HT-29 (cell line): Measurements from ENCODE around the gene METTL21A. TPM values are rescaled to one million over a fixed set of nuclear protein-coding genes. Genes with fewer than 3 reads are reported as not detected.

ENCODE experiments used
- small RNA-seq: library from RNA; depleted of rRNA; stranded (forward); fragments of <200 nt; gene quantifications from one replicate; pipeline ENCODE3, GENCODE V24; 2014
- total RNA-seq: library from RNA; depleted of rRNA; stranded (reverse); fragments of >200 nt; shearing (Covaris generic); gene quantifications from 2 replicates; pipeline ENCODE4 v1.2.3, GENCODE V29; 2014; rRNA removed

The METTL21A gene
- total RNA-seq, 1 experiment from 2014 or later: 61.7 TPM

Small RNA genes within 50 kb of the gene (small RNA-seq; reads per million reads assigned to genes)
- gene RPS29P9: not detected

Other genes starting within 250 kb of the METTL21A start
- gene CREB1, start 95.4 kb downstream of the METTL21A start, total RNA-seq: 23.8 and 31.8 TPM in 2 replicates
- 3.2 and 4.7 TPM in 2 replicates for gene CCNYL1, start 86.2 kb upstream of the METTL21A start, total RNA-seq
- 24.0 and 29.2 TPM in 2 replicates for gene FZD5, start 144.5 kb upstream of the METTL21A start, total RNA-seq